ENCODE measurements around the gene EIF3F. TPM values are rescaled to one million over a fixed set of nuclear protein-coding genes. Genes with fewer than 3 reads are reported as not detected.

The EIF3F gene
- total and polyA plus RNA-seq, 10 of the 15 experiments (the other 5 are each of a cell fraction or from before 2014, with no cell fraction given), result 81.3 to 461 (median 213) TPM

DNA sequence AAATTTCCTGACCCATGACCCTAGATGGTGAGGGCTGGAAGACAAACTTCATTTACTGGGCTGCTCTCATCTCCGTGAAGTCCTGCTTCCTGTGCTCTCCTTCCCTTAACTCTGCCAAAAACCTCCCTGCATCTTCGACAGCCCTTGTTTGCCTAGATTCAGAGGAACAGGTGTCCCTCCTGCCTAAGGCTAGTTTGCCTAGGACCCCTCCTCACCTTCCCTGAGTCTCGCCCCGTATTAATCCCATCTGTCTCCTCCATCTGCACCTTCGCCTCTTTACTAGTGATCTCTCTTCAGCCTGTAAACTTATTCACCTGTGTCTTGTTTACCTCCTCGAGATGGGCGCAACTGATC, 33.1 kb downstream of the EIF3F start:
- FAIRE-seq, result no peak

More for the DNA sequence above, 33.1 kb downstream of the EIF3F start:
- H3K4me3 ChIP-seq, result no peak overlapping the region
- H4K20me1 ChIP-seq (ENCODE audit: control insufficient read depth, insufficient read depth), result no peaks in the 10 kb centered on the region
- ChIA-PET POLR2A (no interaction called here), SMC1A (ENCODE audit: uncharacterized antibody, unreplicated experiment) (no interaction called here), CTCF (interaction anchor here (1.1 to 1.3 kb wide), 2 partner anchors 16 to 66 kb away, joined by 3 read pairs; no protein-coding TSS in a partner anchor), RAD21 (ENCODE audit: unreplicated experiment) (no interaction called here)
- intact Hi-C loops (cut with micrococcal nuclease; ENCODE audit: unreplicated experiment) (no loop called here), in situ Hi-C loops (cut with MboI) (no loop called here)
- H3K4me2 ChIP-seq (ENCODE audit: control insufficient read depth, insufficient read depth), result no peak overlapping the region
- H3K4me1 ChIP-seq (ENCODE audit: control insufficient read depth, insufficient read depth, low read length), result no peaks in the 10 kb centered on the region
- BruUV-seq (replicated peaks), result no TSS peak
- H3K27me3 ChIP-seq (replicated peaks in 1 of 2; ENCODE audit: control insufficient read depth in 2 of 2, insufficient read depth in 2 of 2, low read length in 1 of 2), result peaks cover 7 to 8% of the 10 kb centered on the region in 2 experiments
- H3K27ac ChIP-seq (ENCODE audit: control insufficient read depth, insufficient read depth), result no peak overlapping the region
- H3K9me3 ChIP-seq (replicated peaks; ENCODE audit: control insufficient read depth, insufficient read depth, low read length), result no peaks in the 10 kb centered on the region
- H3K36me3 ChIP-seq (ENCODE audit: control insufficient read depth in 2 of 2, insufficient read depth in 2 of 2, low read length in 1 of 2), result no peaks in the 10 kb centered on the region
- ATAC-seq (no peak), DNase-seq (ENCODE audit: low read depth, low spot score) (no peak)
- 59% methylated on average over 7 of the region's 7 CpGs for WGBS (ENCODE audit: insufficient coverage, insufficient replicate concordance, low lambda C conversion rate, missing lambda C conversion rate)
- no peak overlapping the region for H3K9ac ChIP-seq (ENCODE audit: control insufficient read depth, insufficient read depth, low read length)
- no peak for TF ChIP-seq EED (IDR thresholded peaks at IDR 0.05; ENCODE audit: low read depth)
- TF ChIP-seq SRF (IDR thresholded peaks at IDR 0.05; ENCODE audit: low read depth in 2 of 2, low read length in 2 of 2), result no peak
- TF ChIP-seq ZNF384 (IDR thresholded peaks at IDR 0.05; ENCODE audit: borderline replicate concordance, low read depth, low read length), result no peak
- TF ChIP-seq NFXL1 (IDR thresholded peaks at IDR 0.05; ENCODE audit: borderline replicate concordance), result no peak
- TF ChIP-seq NFIC (IDR thresholded peaks at IDR 0.05; ENCODE audit: low read depth, low read length), result no peak
- no peak for TF ChIP-seq POLR2AphosphoS5 (IDR thresholded peaks at IDR 0.05; ENCODE audit: low read length)
- TF ChIP-seq DPF2 (IDR thresholded peaks at IDR 0.05), result no peak
- TF ChIP-seq BACH1 (IDR thresholded peaks at IDR 0.05; ENCODE audit: borderline replicate concordance), result no peak
- no peak for TF ChIP-seq SIX5 (IDR thresholded peaks at IDR 0.05; ENCODE audit: low read depth, low read length, severe bottlenecking)
- TF ChIP-seq, protein P1, sequence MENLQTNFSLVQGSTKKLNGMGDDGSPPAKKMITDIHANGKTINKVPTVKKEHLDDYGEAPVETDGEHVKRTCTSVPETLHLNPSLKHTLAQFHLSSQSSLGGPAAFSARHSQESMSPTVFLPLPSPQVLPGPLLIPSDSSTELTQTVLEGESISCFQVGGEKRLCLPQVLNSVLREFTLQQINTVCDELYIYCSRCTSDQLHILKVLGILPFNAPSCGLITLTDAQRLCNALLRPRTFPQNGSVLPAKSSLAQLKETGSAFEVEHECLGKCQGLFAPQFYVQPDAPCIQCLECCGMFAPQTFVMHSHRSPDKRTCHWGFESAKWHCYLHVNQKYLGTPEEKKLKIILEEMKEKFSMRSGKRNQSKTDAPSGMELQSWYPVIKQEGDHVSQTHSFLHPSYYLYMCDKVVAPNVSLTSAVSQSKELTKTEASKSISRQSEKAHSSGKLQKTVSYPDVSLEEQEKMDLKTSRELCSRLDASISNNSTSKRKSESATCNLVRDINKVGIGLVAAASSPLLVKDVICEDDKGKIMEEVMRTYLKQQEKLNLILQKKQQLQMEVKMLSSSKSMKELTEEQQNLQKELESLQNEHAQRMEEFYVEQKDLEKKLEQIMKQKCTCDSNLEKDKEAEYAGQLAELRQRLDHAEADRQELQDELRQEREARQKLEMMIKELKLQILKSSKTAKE (IDR thresholded peaks at IDR 0.05; ENCODE audit: low read depth, poor library complexity, severe bottlenecking), result no peak
- no peak for TF ChIP-seq BCL11A (IDR thresholded peaks at IDR 0.05; ENCODE audit: low read depth, low read length)
- no peak for TF ChIP-seq HDAC6 (IDR thresholded peaks at IDR 0.05; ENCODE audit: unreplicated experiment)
- TF ChIP-seq ZNF274 (IDR thresholded peaks at IDR 0.05; ENCODE audit: insufficient read depth, insufficient read length), result no peak
- TF ChIP-seq SIN3A (IDR thresholded peaks at IDR 0.05; ENCODE audit: low read depth, low read length), result no peak
- no peak for TF ChIP-seq NR2C1 (IDR thresholded peaks at IDR 0.05)
- no peaks in the 10 kb centered on the region for H3K79me2 ChIP-seq (ENCODE audit: control insufficient read depth, insufficient read depth, low read length)
- H2AFZ ChIP-seq (ENCODE audit: control insufficient read depth, low read depth, low read length), result no peak overlapping the region
